NCI-H345 (cell line): Measurements from ENCODE around the gene SHISA4.
"Not testable (repeated sequence)": the region's sequence is repeated elsewhere in the genome, so short reads cannot be mapped to it uniquely, and the experiment has no call there.

Experiments used
- DNase-seq: peaks from one replicate; lab custom pipeline; 2025; lab: John Stamatoyannopoulos, UW

Gene SHISA4

DNA sequence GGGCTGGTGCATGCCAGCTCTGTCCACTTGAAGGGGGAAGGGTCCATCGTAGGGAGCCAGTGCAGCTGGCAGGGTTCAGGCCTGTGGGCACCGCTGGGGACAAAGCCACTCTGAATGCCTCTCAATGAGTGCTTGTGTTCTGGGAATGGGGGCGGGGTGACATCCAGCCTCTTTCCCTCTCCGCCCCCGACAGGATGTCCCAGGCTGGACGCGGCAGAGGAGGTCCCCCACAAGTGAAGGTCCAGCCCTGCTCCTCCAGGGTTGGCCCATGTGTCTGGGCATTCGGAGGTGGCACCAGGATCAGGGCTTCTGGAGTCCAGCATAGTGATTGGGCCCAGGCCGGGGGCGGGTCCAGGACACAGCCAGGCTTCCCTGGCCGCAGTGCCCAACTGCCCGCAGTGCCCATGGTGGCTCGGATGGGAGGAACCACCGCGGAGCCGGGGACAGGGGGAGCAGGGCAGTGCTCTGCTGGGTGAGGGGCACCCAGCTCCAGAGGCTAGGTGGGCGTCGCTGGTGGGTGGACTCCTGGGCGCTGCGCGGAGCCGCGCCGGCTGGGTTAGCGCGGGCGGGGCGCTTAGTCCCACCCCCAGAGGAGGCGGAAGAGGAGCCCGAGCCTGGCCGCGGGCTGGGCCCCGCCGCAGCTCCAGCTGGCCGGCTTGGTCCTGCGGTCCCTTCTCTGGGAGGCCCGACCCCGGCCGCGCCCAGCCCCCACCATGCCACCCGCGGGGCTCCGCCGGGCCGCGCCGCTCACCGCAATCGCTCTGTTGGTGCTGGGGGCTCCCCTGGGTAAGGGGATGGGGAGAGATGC lies at the start of gene SHISA4:
Gene SHISA4, plus strand, starts transcription at position 617 of the 808 bp plus-strand sequence. Its CDS starts 97 bp downstream, at position 714.
- DNase-seq: peak; percentile 62

- DNase-seq: not testable (repeated sequence)
Measured at GRCh38 chr1:201839089-201839488, 49.6 kb upstream of the SHISA4 start.

- no peak for DNase-seq
Measured at GRCh38 chr1:201840055-201840454, 48.6 kb upstream of the SHISA4 start.

GRCh38 chr1:201840490-201840889 lies 48.2 kb upstream of the SHISA4 start:
- no peak for DNase-seq

DNA sequence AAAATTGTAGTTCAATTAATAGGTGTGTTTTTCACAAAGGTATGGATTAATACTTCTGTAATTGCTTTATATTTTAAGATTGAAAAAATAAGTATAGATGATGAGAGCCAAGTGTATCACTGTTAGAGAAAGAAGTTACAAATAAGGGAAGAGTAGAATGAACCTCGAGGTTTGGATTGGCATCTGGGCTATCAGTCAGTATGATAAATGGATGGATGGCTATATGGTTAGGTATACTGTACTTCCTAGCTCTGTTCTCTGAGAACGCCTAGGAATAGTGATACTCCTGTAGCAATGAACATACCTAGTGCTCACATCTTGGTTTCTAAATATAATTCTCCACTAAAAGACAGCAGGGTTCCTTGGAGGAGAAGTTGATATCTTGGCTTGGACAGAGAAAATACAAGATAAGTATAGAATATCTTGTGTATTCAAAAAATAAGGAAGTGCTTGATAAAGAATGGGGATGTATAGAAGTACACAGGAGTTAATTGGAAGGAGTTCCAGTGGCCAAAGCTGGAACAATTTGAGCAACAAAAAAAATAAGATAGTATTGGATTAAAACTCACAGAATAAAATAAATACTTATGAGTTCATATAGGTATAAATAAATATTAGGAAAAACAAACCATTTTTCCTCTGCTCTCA lies 47.3 kb upstream of the SHISA4 start:
- no peak for DNase-seq

DNA sequence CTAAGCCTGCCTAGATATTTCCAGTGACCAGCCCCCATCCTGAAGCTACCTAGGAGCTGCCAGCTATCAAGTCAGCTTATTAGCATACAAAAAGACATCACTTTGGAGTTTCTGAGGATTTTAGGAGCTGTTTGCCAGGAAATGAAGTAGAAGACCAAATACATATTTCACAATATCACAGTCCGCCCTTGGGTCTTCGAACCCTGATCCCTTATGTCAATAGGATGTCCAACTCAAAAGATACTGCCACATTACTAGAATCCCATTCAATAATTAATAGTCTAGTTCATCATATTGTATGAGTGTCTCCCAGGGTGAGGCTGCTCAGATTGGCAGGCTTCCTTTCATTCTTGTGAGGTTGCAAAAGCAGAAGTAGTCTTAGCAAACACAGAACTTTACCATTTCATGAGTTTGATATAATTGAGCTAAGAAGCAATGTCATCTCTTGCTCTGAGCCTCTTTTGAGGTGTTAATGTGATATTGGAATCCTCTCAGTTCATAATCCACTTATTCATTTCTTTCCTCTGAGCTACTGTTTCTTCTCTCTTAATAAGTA lies 46.1 kb upstream of the SHISA4 start:
- no peak for DNase-seq

DNA sequence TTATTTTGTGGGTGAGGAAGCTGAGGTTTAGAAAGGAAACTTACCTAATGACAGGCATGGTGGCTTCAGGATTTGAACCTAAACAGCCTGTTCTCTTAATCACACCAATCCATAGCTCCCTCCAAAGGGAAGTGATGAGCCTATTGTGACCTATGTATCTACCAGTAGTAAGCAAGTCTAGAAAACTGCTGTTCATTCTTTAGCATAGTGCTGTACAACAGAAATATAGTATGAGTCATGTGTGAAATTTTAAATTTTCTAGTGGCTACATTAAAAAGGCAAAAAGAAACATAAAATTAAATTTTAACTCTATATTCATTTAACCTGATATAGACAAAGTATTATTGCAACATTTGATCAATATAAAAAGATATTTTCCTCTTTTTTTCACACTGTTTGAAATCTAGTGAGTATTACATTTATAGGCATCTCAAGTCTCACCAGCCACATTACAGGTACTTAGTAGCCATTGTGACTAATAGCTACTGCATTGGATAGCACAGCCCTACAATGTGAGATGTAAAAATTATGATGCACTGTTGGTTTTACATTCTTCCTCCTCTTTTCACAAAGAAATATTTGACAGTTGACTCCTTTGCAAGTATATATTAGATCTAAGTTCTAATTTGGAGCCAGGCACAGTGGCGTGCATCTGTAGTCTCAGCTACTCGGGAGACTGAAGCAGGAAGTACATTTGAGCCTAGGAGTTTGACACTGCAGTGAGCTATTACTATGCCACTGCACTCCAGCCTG lies 43.2 kb upstream of the SHISA4 start:
- no peak for DNase-seq

DNA sequence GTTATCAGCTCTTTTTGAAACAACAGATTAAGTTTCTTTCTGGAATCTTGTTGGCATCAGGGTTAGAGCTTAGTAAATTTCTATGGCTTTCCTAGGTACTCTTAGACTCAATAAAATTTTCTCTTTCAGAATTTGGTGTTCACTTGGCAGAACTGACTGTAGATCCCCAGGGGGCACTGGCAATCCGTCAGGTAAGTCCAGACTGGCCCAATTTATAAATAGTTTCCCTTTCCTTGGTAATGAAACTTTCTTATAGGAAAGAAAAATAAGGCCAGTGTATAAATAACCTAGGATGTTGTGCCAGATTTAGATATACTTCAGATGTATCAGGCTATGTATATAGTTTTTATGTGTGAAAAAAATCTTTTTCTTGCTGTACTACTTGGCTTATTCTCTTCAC lies 41.5 kb upstream of the SHISA4 start:
- no peak for DNase-seq

GRCh38 chr1:201848230-201848629 lies 40.5 kb upstream of the SHISA4 start:
- DNase-seq: no peak

DNA sequence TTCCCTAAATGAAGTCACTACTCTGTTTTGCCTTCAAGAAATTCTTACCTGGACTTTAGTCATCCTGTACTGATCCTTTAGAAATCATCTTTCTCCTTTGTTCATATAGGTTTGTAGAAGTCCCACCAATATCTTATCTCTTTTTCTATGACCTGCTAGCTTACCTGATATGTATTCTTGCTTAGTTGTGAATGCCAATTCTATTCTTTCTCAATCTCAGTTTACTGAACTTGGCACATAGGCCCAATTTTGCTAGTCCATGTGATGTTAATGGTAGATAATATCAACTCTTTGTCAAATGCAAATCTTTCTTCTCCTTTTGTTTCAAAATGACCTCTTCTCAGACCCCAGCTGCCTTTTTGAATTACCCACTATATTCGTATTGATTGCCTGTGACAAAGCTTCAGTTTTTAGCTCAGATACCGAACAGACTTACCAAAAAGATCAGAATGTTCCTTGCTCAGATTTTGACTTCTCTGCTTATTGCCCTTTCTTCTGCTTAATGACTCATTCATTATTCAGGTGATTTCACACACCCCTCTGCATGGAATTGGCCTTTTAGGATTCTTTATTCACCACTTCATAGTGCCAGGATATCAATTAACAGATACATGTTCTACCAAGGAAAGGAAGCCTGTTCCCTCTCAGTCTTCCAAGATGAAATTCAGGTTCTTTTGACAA lies 39.2 kb upstream of the SHISA4 start:
- no peak for DNase-seq

GRCh38 chr1:201850053-201850397 lies 38.7 kb upstream of the SHISA4 start:
- no peak for DNase-seq

DNA sequence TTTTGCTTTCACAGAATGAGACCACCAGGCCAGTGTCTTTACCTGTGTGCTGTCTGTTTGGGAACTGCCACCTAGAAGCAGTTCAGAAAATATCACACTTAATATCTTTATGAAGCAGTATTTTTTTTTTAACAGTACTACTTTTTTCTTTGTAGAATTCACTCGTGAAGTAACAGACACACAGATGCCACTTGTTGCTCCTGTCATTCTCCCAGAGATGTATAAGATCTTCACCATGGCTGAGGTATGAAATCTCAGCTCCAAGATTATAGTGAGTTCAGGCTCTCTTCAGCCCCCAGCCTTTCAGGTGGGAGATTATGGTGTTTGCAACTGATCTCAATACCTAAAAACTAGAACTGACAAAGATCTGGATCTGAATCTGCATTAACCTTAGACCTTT lies 36.7 kb upstream of the SHISA4 start:
- no peak for DNase-seq

- DNase-seq: not testable (repeated sequence)
Measured at GRCh38 chr1:201856722-201857121, 32.0 kb upstream of the SHISA4 start.

DNA sequence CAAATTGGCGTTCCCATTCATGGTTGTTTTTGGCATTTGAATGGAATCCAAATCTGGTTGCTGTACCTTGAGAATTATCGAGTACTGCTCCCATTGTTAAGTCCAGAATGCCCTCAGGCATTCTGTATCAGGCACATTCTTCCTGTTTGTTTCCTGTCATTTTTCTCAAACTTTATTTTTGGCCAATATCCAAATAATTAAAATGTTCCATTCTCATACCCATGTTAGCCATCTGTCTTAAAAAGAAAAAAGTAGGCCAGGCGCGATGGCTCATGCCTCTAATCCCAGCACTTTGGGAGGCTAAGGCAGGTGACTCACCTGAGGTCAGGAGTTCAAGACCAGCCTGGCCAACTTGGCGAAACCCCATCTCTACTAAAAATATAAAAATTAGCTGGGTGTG lies 29.3 kb upstream of the SHISA4 start:
- no peak for DNase-seq

- no peak for DNase-seq
Measured at GRCh38 chr1:201861448-201861847, 27.2 kb upstream of the SHISA4 start.

GRCh38 chr1:201870397-201870796 lies 18.3 kb upstream of the SHISA4 start:
- no peak for DNase-seq

DNA sequence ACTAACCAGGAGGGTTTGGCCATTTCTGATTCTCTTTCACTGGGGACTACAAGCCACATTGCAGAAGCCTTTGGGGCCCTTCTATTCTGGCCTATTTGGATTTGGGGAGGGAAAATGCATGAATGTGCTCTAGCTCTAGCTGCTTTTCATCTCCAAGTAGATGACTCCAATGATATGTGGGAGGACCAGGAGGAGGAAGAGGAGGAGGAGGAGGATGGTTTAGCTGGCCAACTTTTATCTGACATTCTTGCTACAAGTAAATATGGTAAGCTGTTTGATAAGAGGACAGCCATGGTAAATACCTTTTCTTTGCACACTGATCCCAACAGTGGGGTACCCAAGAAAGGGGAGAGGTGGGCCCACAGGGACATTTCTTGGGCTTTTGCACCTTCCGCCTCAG lies 14.0 kb upstream of the SHISA4 start:
- DNase-seq: no peak

- DNase-seq: no peak
Measured at GRCh38 chr1:201876148-201876818, 12.4 kb upstream of the SHISA4 start.

- peak; percentile 9 for DNase-seq
Measured at GRCh38 chr1:201877877-201878401, 10.8 kb upstream of the SHISA4 start.

- DNase-seq: no peak
Measured at GRCh38 chr1:201880928-201881571, 7.6 kb upstream of the SHISA4 start.

DNA sequence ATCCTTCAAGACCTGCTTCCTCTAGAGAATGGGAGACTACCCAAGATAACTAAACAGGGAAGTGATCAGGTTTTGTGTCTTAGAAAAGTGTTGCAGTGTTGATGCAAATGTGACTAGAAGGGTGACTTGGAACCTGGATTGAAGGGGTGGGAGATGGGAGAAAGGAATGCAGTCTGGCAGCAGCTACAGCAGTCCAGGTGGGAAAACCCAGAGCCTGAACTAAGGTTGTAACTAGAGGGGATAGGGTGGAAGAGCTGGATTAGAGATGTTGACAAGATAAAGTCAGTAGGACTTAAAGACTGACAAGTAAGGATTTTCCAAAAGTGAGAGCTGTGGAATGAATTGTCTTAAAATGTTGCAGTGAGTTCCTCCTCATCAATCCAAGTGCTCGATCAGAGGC lies 7.1 kb upstream of the SHISA4 start:
- no peak for DNase-seq
